ENCODE measurements around the gene ALX4. TPM values are rescaled to one million over a fixed set of nuclear protein-coding genes. Genes with fewer than 3 reads are reported as not detected.

The ALX4 gene
- total RNA-seq, 1 donor from 2014 or later = not detected

GRCh38 chr11:44332665-44333064 lies 22.7 kb upstream of the ALX4 start:
- DNase-seq (ENCODE audit: low spot score) = no peak
- H3K27ac Mint-ChIP-seq = no peak overlapping the region
- H3K36me3 Mint-ChIP-seq (ENCODE audit: low read depth) = no peaks in the 10 kb centered on the region
- H3K9me3 Mint-ChIP-seq = no peaks in the 10 kb centered on the region
- H3K4me1 Mint-ChIP-seq (ENCODE audit: low read depth) = no peaks in the 10 kb centered on the region
- no peak overlapping the region for H3K4me3 Mint-ChIP-seq
- intact Hi-C loops (cut with micrococcal nuclease) = no loop called here
- H3K27me3 Mint-ChIP-seq (ENCODE audit: insufficient read depth) = peaks cover 57% of the 10 kb centered on the region

DNA sequence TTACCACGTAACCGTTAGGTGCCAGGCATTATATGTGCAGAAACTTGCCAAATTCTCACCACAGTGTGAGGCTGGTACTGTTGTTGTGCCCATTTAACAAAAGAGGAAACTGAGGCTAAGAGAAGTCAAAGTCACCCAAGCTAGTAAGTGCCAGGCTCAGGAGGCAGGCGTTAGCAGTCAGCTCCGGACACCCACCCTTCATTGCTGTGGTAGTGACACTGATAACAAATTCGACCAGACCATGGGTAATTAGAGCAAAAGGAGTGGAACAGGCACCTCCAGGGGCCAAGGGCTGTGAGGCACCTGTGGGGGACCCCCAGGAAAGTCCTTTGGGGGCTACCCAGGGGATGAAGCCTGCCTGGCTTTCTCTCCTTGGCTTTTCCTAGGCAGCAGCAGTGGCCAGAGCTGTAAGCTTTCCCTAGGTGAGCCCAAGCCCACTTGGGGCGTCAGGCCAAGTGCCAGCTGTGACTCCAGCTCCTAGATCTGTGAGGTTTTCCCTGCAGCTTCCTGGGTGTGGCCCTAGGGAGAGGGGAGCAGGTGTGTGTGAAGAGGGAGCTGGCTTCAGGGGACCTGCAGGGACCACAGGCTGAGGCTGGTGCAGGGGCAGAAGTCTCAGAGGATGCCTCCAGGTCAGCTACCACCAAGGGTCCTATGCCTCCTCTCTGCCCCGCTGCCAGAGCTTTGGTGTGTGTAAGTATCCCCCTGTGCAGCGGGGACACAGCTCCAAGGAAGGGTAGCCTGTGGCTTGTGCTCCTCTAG lies 19.7 kb upstream of the ALX4 start:
- peaks cover 56% of the 10 kb centered on the region for H3K27me3 Mint-ChIP-seq (ENCODE audit: insufficient read depth)
- no peak overlapping the region for H3K4me3 Mint-ChIP-seq
- no peaks in the 10 kb centered on the region for H3K9me3 Mint-ChIP-seq
- H3K36me3 Mint-ChIP-seq (ENCODE audit: low read depth) = no peaks in the 10 kb centered on the region
- intact Hi-C loops (cut with micrococcal nuclease) = no loop called here
- DNase-seq (ENCODE audit: low spot score) = no peak
- no peaks in the 10 kb centered on the region for H3K4me1 Mint-ChIP-seq (ENCODE audit: low read depth)
- no peak overlapping the region for H3K27ac Mint-ChIP-seq

DNA sequence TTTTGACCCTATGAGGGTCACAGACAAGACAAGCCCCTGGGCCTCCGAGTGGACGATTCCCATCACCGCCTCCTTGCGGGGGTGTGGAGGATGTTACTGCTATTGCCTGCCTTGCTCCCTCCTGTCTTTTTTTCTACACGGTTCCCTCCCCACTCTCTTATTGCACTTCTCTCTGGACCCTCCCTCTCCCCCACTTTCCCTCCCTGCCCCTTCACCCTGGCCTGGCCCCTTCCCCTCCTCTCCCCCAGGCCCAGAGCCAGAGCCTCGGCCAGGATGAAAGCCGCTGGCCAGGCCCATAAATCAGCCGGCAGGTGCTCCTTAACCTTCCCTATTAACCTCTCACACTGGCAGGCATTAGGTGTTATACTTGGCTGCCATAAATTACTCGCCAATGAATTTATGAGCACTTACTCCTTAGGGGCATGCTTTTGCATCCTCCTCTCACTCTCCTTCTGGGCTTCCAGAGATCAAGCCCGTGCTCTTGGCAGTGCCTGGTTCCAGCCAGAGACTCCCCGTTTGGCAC lies 18.3 kb upstream of the ALX4 start:
- no peaks in the 10 kb centered on the region for H3K4me1 Mint-ChIP-seq (ENCODE audit: low read depth)
- no peak overlapping the region for H3K4me3 Mint-ChIP-seq
- no peak for DNase-seq (ENCODE audit: low spot score)
- H3K27me3 Mint-ChIP-seq (ENCODE audit: insufficient read depth) = peaks cover 59% of the 10 kb centered on the region
- no peak overlapping the region for H3K27ac Mint-ChIP-seq
- intact Hi-C loops (cut with micrococcal nuclease) = no loop called here
- no peaks in the 10 kb centered on the region for H3K9me3 Mint-ChIP-seq
- H3K36me3 Mint-ChIP-seq (ENCODE audit: low read depth) = no peaks in the 10 kb centered on the region

- no peak overlapping the region for H3K4me3 Mint-ChIP-seq
- peaks cover 64% of the 10 kb centered on the region for H3K27me3 Mint-ChIP-seq (ENCODE audit: insufficient read depth)
- H3K9me3 Mint-ChIP-seq = no peaks in the 10 kb centered on the region
- no peak for DNase-seq (ENCODE audit: low spot score)
- H3K4me1 Mint-ChIP-seq (ENCODE audit: low read depth) = no peaks in the 10 kb centered on the region
- no peak overlapping the region for H3K27ac Mint-ChIP-seq
- intact Hi-C loops (cut with micrococcal nuclease) = no loop called here
- H3K36me3 Mint-ChIP-seq (ENCODE audit: low read depth) = no peaks in the 10 kb centered on the region
These were observed 17.8 kb upstream of the ALX4 start for GRCh38 chr11:44327730-44328129.

DNA sequence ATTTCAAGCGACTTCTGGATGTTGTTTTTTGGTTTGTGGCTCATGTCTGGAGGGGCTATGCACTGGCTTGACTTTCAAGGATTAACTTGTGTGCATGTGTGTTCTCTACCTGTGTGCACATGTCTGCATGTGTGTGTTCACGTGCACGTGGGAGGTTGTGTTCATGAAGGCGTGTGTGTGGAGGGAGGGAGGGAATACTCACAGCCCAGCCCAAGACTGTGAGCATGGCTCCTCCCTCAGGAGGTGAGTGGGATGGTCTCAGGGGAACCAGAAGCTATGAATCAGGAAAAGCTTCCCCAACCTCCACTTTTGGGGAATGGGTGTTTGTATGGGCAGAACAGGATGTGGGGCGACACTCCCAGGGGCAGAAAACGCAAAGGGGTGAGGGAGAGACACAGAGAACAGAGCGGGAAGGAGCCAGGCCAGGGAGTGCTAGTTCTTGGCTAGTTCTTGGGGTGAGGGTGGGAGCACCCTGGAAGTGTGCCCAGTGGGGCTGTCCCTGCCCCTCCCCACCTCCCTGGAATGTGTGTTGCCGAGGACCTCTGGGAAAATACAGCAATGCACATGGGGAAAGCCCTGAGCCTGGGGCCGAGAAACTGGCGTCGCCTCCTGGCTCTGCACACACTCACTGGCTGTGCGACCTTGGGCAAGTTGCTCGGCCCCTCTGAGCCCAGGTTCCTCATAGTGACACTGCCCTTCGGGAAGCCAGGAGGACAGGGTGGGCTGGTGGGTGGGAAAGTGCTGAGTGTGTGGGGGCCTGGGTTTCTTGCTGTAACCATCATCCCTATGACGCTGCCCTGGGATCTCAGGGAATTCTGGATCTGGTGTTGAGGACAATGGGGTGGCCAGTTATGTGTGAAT lies 16.9 kb upstream of the ALX4 start:
- H3K4me1 Mint-ChIP-seq (ENCODE audit: low read depth) = no peaks in the 10 kb centered on the region
- H3K4me3 Mint-ChIP-seq = no peak overlapping the region
- no peak overlapping the region for H3K27ac Mint-ChIP-seq
- DNase-seq (ENCODE audit: low spot score) = no peak
- H3K9me3 Mint-ChIP-seq = no peaks in the 10 kb centered on the region
- H3K27me3 Mint-ChIP-seq (ENCODE audit: insufficient read depth) = peaks cover 73% of the 10 kb centered on the region
- no peaks in the 10 kb centered on the region for H3K36me3 Mint-ChIP-seq (ENCODE audit: low read depth)
- intact Hi-C loops (cut with micrococcal nuclease) = no loop called here

GRCh38 chr11:44325698-44326097 lies 15.8 kb upstream of the ALX4 start:
- no peaks in the 10 kb centered on the region for H3K4me1 Mint-ChIP-seq (ENCODE audit: low read depth)
- intact Hi-C loops (cut with micrococcal nuclease) = no loop called here
- H3K27me3 Mint-ChIP-seq (ENCODE audit: insufficient read depth) = peaks cover 77% of the 10 kb centered on the region
- no peaks in the 10 kb centered on the region for H3K36me3 Mint-ChIP-seq (ENCODE audit: low read depth)
- H3K27ac Mint-ChIP-seq = no peak overlapping the region
- no peaks in the 10 kb centered on the region for H3K9me3 Mint-ChIP-seq
- no peak overlapping the region for H3K4me3 Mint-ChIP-seq
- no peak for DNase-seq (ENCODE audit: low spot score)

- intact Hi-C loops (cut with micrococcal nuclease) = no loop called here
- no peaks in the 10 kb centered on the region for H3K4me1 Mint-ChIP-seq (ENCODE audit: low read depth)
- no peaks in the 10 kb centered on the region for H3K36me3 Mint-ChIP-seq (ENCODE audit: low read depth)
- no peak for DNase-seq (ENCODE audit: low spot score)
- H3K27me3 Mint-ChIP-seq (ENCODE audit: insufficient read depth) = peaks cover 77% of the 10 kb centered on the region
- H3K27ac Mint-ChIP-seq = no peak overlapping the region
- H3K9me3 Mint-ChIP-seq = no peaks in the 10 kb centered on the region
- no peak overlapping the region for H3K4me3 Mint-ChIP-seq
These were observed 15.0 kb upstream of the ALX4 start for GRCh38 chr11:44324749-44325525.

DNA sequence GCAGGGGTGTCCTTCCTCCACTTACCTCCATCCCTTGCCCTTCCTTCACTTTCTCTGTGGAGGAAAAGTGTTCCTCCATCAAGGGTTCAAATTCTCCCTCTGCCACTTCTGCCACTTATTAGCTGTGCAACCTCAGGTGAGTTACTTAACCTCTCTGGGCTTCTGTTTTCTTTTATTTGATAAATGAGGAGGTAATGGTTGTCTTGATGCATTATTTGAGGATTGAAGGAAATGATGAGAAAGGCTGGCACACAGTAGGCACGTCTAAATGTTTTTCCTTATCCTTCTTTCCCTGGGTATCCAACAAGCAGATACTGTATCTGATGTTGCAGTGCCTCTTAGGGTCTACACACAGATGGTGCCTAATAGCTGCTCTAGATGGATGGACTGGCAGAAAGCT lies 14.3 kb upstream of the ALX4 start:
- H3K9me3 Mint-ChIP-seq = no peaks in the 10 kb centered on the region
- H3K36me3 Mint-ChIP-seq (ENCODE audit: low read depth) = no peaks in the 10 kb centered on the region
- DNase-seq (ENCODE audit: low spot score) = no peak
- H3K4me3 Mint-ChIP-seq = no peak overlapping the region
- H3K4me1 Mint-ChIP-seq (ENCODE audit: low read depth) = no peaks in the 10 kb centered on the region
- H3K27me3 Mint-ChIP-seq (ENCODE audit: insufficient read depth) = peaks cover 82% of the 10 kb centered on the region
- no peak overlapping the region for H3K27ac Mint-ChIP-seq
- intact Hi-C loops (cut with micrococcal nuclease) = no loop called here

DNA sequence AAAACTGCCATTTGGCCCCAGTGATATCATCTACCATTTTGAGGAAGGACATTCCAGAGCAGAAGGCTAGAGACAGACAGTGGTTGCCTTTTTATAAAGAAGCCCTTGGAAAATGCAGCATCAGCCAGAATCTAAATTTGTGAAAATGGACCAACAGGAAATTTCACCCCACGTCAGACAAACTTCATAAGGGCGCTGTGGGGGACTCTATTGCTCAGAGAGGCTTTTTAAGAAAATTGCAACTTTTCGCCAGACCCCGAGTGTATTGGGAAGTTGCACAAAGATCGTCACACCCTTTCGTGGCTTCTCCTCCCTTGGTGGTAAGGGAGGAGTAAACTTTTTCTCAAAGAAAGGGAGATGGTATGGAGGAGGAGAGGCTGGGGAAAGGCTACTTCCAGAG lies 12.3 kb upstream of the ALX4 start:
- intact Hi-C loops (cut with micrococcal nuclease) = no loop called here
- no peak for DNase-seq (ENCODE audit: low spot score)
- Mint-ChIP-seq H3K9me3 (no peaks in the 10 kb centered on the region), H3K4me3 (no peak overlapping the region), H3K27me3 (ENCODE audit: insufficient read depth) (peaks cover 86% of the 10 kb centered on the region), H3K4me1 (ENCODE audit: low read depth) (no peaks in the 10 kb centered on the region), H3K27ac (no peak overlapping the region), H3K36me3 (ENCODE audit: low read depth) (no peaks in the 10 kb centered on the region)

- Mint-ChIP-seq H3K4me1 (ENCODE audit: low read depth) (no peaks in the 10 kb centered on the region), H3K9me3 (no peaks in the 10 kb centered on the region), H3K27me3 (ENCODE audit: insufficient read depth) (peaks cover 85% of the 10 kb centered on the region), H3K4me3 (no peak overlapping the region), H3K36me3 (ENCODE audit: low read depth) (no peaks in the 10 kb centered on the region), H3K27ac (no peak overlapping the region)
- DNase-seq (ENCODE audit: low spot score) = no peak
- intact Hi-C loops (cut with micrococcal nuclease) = no loop called here
These were observed 11.1 kb upstream of the ALX4 start for GRCh38 chr11:44321059-44321458.

GRCh38 chr11:44320289-44320973 lies 10.5 kb upstream of the ALX4 start:
- Mint-ChIP-seq H3K4me3 (no peak overlapping the region), H3K27ac (peak overlapping the region; percentile 58), H3K4me1 (ENCODE audit: low read depth) (no peaks in the 10 kb centered on the region), H3K36me3 (ENCODE audit: low read depth) (no peaks in the 10 kb centered on the region), H3K9me3 (no peaks in the 10 kb centered on the region), H3K27me3 (ENCODE audit: insufficient read depth) (peaks cover 82% of the 10 kb centered on the region)
- no peak for DNase-seq (ENCODE audit: low spot score)
- intact Hi-C loops (cut with micrococcal nuclease) = no loop called here

DNA sequence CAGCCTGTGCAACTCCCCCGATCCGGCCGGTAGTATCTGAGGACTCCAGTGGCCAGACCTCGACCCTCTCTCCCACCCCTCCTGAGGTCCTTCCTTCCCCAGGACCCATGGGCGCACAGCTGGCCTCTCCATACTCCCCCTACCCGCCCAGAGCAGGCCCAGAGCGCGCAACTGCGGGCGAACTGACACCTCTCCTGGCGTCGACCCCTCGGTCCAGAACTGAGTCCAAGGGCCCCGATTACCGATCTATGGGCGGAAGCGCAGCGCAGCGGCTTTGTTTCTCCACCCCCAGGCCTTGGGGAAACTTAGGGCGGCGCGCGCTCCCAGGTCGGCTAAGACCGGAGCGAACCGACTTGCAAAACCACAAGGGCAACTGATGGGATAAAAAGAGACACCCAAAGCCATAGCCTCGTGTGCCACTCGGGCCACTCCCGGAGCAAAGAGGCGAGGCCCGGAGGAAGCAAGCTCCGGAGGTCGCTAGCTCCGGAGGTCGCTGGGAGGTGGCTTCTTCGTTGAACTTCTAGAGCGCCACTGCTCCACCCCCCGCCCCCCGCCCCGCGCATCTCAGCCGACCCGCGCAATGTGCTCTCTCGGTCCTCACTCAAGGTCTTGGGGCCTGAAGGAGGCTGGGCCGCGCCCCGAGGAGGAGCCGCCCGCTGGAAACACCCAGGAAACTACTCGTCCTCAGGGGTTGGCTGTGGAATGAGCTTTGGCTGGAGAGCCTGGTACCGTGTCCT lies 9.8 kb upstream of the ALX4 start:
- no peaks in the 10 kb centered on the region for H3K36me3 Mint-ChIP-seq (ENCODE audit: low read depth)
- H3K4me1 Mint-ChIP-seq (ENCODE audit: low read depth) = no peaks in the 10 kb centered on the region
- intact Hi-C loops (cut with micrococcal nuclease) = no loop called here
- H3K4me3 Mint-ChIP-seq = no peak overlapping the region
- no peaks in the 10 kb centered on the region for H3K9me3 Mint-ChIP-seq
- H3K27me3 Mint-ChIP-seq (ENCODE audit: insufficient read depth) = peaks cover 84% of the 10 kb centered on the region
- DNase-seq (ENCODE audit: low spot score) = no peak
- H3K27ac Mint-ChIP-seq = peak overlapping the region; percentile 12

Data from activated T-helper 1 cell treated with anti-CD3 and anti-CD28 coated beads, Interleukin-12 subunit alpha, Interleukin-12 subunit beta, Interleukin-2, Interleukin-4 antibody, amounts not matched to agents 30 ng/mL and 10 ng/mL and 1 ng/mL, durations not matched to agents 14 hours and 24 hours and 36 hours (primary cell).